BE2C (cell line): Measurements from ENCODE around the gene PPP1R12B.
"Not testable (repeated sequence)": the region's sequence is repeated elsewhere in the genome, so short reads cannot be mapped to it uniquely, and the experiment has no call there.

Experiments
- DNase-seq: peaks from one replicate; pipeline ENCODE4 v3.0.0-alpha.2; 2020
- H3K27me3 ChIP-seq: fragments of 250-450 bp; sonication (Bioruptor Pico); 2 replicates; pipeline ENCODE4 v1.5.1; 2020; ENCODE audit warnings: mild to moderate bottlenecking
- H3K36me3 ChIP-seq: fragments of 250-450 bp; sonication (Bioruptor Pico); 2 replicates; pipeline ENCODE4 v1.5.1; 2020; ENCODE audit warnings: mild to moderate bottlenecking
- H3K4me1 ChIP-seq: fragments of 250-450 bp; sonication (Bioruptor Pico); 2 replicates; pipeline ENCODE4 v1.5.1; 2020
- H3K4me3 ChIP-seq: 2 replicates; pipeline ENCODE4 v1.5.1; 2011; ENCODE audit warnings: low read depth, low read length
- H3K9me3 ChIP-seq: fragments of 250-450 bp; sonication (Bioruptor Pico); 2 replicates; pipeline ENCODE4 v1.5.1; 2020
- TF ChIP-seq, protein P1 (sequence below): IDR thresholded peaks from 2 replicates; pipeline ENCODE4 v1.5.1; 2012; ENCODE audit warnings: mild to moderate bottlenecking, low read depth, low read length

PPP1R12B gene

DNA sequence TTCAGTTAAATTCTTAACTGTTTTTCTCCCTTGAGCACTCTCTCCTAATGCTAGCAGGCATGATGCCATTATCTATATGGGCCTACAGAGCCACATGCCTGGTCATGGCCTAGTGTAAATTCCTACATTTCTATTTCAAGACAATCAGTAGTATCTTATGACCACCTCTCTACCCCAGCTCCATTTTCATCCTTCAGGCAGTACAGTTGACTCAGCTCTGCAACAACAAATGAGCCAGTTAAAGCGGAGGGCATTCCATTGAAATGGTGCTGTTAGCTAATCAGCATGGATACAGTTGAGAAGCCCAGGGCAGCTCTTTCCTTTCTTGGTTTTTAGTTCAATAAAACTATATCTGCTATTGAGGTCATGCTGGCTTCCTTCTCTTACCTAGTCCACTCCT is 150.0 kb downstream of the PPP1R12B start:
- H3K4me1 ChIP-seq, result no peaks in the 10 kb centered on the region
- TF ChIP-seq, protein P1, sequence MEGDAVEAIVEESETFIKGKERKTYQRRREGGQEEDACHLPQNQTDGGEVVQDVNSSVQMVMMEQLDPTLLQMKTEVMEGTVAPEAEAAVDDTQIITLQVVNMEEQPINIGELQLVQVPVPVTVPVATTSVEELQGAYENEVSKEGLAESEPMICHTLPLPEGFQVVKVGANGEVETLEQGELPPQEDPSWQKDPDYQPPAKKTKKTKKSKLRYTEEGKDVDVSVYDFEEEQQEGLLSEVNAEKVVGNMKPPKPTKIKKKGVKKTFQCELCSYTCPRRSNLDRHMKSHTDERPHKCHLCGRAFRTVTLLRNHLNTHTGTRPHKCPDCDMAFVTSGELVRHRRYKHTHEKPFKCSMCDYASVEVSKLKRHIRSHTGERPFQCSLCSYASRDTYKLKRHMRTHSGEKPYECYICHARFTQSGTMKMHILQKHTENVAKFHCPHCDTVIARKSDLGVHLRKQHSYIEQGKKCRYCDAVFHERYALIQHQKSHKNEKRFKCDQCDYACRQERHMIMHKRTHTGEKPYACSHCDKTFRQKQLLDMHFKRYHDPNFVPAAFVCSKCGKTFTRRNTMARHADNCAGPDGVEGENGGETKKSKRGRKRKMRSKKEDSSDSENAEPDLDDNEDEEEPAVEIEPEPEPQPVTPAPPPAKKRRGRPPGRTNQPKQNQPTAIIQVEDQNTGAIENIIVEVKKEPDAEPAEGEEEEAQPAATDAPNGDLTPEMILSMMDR, result no peak
- no peak for DNase-seq
- no peaks in the 10 kb centered on the region for H3K27me3 ChIP-seq
- H3K9me3 ChIP-seq, result no peaks in the 10 kb centered on the region
- peaks cover 9% of the 10 kb centered on the region for H3K36me3 ChIP-seq
- no peak overlapping the region for H3K4me3 ChIP-seq

DNA sequence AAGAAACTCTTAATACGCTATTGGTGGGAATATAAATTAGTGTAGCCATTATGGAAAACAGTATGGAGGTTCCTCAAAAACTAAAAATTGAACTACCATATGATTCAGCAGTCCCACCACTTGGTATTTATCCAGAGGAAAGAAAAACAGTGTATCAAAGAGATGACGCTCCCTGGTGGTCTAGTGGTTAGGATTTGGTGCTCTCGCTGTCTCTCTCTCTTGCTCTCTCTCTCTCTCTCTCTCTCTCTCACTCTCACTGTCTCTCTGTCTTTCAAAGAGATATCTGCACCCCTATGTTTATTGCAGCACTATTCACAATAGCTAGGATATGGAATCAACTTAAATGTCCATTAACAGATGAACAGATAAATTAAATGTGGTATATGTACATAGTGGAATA is 151.5 kb downstream of the PPP1R12B start:
- not testable (repeated sequence) for H3K27me3 ChIP-seq, H3K4me1 ChIP-seq, H3K4me3 ChIP-seq, DNase-seq, H3K36me3 ChIP-seq, H3K9me3 ChIP-seq

DNA sequence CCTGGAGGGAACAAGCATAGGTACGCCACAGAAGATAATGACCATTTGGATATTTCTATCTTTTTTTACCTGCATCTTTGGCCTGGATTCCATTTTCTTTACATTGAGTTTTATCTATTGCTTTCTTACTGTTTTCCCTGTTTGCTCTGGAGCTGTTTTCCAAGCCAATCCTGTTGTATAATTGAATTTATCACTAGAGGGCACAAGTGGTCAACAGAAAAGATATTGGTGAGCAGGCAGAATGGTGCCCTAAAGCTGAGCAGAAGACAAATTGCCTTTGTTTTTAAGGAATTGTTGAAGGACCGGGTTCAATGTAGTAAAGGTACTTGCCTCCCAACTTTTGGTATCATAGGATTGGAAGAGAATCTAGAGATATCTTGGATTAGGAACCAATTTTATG is 152.8 kb downstream of the PPP1R12B start:
- no peaks in the 10 kb centered on the region for H3K27me3 ChIP-seq
- DNase-seq, result peak; percentile 19
- TF ChIP-seq, protein P1, result peak; percentile 56
- H3K9me3 ChIP-seq, result no peaks in the 10 kb centered on the region
- H3K4me1 ChIP-seq, result peaks cover 4% of the 10 kb centered on the region; the same call in 1 of the 2 replicates
- no peaks in the 10 kb centered on the region; the same call in 1 of the 2 replicates for H3K36me3 ChIP-seq
- H3K4me3 ChIP-seq, result no peak overlapping the region

DNA sequence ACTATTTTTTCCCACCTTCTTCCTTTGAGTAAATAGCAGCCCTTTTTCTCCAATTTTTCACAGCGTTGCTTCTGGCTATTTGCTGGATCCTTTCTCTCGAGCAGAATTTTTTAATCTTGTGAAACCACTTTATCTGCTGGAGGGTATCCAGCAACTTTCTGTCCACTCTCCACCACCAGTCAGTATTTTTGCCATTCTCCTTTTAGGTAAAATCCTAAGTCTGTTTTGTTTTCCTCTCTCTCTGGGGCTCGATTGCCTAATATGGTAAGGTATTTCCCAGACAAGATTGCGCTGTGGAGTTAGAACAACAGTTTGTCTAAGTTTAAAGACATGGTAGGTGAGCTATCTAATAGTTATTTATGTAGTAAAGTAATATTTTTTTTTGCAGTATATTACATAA is 156.9 kb downstream of the PPP1R12B start:
- no peak for DNase-seq
- no peaks in the 10 kb centered on the region for H3K9me3 ChIP-seq
- peaks cover 8% of the 10 kb centered on the region; the same call in 1 of the 2 replicates for H3K4me1 ChIP-seq
- TF ChIP-seq, protein P1, result no peak
- H3K27me3 ChIP-seq, result no peaks in the 10 kb centered on the region
- no peak overlapping the region for H3K4me3 ChIP-seq
- no peaks in the 10 kb centered on the region for H3K36me3 ChIP-seq

DNA sequence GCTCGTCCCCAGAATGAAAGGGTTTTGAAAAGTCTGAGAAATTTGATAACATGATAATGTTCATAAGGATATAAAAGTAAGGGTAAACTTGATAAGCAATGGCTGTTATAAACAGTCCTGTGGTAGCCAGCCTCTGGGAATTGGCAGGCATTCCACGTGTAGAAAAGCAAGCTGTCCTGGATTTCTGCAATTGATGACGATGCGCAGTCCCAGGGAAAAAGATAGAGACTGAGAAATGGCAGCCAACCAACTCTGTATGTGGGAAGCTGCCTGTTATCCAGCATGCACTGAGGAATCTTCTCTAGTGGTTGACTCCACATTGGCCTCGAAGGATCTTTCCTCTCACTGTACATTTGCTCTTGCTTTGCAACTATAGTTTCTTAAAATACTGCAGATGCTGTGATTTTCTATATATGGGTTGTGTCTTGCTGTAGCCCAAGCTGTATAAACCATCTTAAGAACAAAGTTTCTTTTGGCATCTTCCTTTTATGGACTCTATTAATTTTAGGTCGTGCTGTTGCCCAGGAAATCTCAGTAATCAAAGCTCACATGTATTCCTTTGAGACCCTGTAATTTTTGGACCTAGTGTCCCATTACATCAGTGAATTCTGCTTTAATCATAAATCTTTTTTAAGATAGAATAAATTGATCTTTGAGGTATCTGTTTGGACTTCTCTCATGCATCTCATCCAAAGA is 157.5 kb downstream of the PPP1R12B start:
- H3K27me3 ChIP-seq, H3K4me3 ChIP-seq, H3K9me3 ChIP-seq, H3K36me3 ChIP-seq, H3K4me1 ChIP-seq: not testable (repeated sequence)
- DNase-seq, result peak; percentile 64

DNA sequence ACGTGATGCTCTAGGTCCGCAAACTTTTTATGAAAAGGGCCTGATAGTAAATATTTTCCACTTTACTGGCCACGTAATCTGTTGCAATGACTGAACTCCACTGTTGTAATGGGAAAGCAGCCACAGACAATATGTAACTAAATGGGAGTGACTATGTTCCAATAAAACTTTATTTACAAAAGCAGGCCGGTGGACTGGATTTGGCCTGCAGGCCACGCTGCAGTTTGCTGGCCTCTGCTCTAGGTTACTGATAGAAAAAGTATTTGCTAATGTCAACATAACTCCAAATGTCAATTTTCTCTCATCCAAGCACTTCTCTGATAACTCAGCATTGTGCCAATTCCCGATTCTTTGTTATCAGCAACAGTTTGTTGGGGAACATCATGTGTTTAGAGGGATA is 160.4 kb downstream of the PPP1R12B start:
- H3K4me3 ChIP-seq, H3K9me3 ChIP-seq, H3K4me1 ChIP-seq, H3K27me3 ChIP-seq, H3K36me3 ChIP-seq, DNase-seq: not testable (repeated sequence)

DNA sequence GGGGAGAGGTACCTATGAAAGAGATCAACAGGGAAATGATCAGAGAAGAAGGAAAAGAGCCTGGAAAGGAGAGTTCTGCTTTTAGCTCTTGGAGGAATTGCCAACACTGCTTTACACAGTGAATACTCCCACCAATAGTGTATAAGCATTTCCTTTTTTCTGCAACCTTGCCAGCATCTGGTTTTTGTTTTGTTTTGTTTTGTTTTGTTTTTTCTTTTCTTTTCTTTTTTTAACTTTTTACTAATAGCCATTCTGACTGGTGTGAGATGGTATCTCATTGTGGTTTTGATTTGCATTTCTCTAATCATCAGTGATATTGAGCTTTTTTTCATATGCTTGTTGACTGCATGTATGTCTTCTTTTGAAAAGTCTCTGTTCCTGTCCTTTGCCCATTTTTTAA is 165.4 kb downstream of the PPP1R12B start:
- not testable (repeated sequence) for H3K4me1 ChIP-seq, H3K36me3 ChIP-seq, H3K9me3 ChIP-seq, DNase-seq, H3K27me3 ChIP-seq, H3K4me3 ChIP-seq

DNA sequence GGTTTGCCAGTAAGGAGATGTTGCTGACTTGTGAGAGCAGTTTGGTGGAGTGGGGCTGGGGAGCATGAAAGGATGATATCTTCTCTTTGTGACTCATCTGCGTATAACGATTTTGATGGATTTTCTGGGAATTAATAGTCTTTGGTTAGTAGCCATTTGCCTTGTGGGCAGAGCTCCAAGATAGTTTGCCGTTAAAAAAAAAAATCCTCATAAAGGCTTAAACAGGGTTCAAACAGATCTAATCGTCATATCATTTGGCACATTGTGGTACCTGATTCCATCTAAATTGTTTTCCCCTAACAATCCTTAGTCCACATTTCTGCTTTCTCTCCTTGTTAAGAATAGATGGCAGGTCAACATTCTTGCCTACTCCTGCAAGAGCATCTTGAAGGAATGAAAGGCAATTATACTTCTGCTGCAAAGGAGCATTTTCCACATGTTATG is 168.0 kb downstream of the PPP1R12B start:
- no peaks in the 10 kb centered on the region for H3K9me3 ChIP-seq

DNA sequence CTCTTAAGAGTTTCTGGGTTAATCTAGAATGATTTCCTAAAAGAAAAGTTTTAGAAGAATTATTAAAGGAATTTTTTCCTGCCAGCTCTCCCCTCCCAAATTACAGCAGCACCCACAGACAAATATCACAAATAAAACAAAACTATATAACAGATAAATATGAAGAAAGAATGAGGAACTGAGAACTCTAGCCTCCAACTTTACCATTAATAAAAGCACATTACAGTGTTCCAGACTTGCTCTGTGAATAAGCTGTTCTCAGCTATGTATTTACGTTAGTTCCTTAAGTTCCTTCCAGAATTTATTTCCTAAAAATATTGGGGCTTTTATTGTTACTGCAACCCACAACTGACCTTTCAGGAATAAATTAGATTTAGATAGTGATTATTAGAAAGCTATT is 168.6 kb downstream of the PPP1R12B start:
- DNase-seq, H3K36me3 ChIP-seq, H3K27me3 ChIP-seq: not testable (repeated sequence)

More for the DNA sequence above, 168.0 kb downstream of the PPP1R12B start:
- TF ChIP-seq, protein P1, result no peak
- DNase-seq, result no peak
- H3K4me1 ChIP-seq, result no peaks in the 10 kb centered on the region
- no peaks in the 10 kb centered on the region for H3K27me3 ChIP-seq
- no peak overlapping the region for H3K4me3 ChIP-seq
- no peaks in the 10 kb centered on the region for H3K36me3 ChIP-seq

DNA sequence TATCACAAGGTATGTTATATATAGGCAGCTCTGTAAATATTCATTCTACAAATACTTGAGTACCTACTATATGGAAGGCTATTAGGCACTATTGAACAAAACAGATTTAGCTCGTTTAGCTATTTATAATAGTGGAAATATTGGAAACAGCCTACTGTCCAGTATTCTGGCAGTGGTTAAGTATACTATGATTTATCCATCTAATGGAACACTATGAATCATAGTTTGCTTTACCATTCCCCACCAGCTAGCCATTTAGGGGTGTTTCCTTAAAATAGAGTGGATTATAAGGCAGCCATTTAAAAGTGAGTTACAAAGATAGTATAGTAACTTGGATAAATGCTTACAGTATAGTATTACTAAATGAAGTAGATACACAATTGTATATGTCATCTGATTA is 169.7 kb downstream of the PPP1R12B start:
- H3K4me3 ChIP-seq, DNase-seq, H3K27me3 ChIP-seq, H3K4me1 ChIP-seq, H3K36me3 ChIP-seq, H3K9me3 ChIP-seq: not testable (repeated sequence)

More for the DNA sequence above, 168.6 kb downstream of the PPP1R12B start:
- H3K9me3 ChIP-seq, H3K4me3 ChIP-seq, H3K4me1 ChIP-seq: not testable (repeated sequence)

DNA sequence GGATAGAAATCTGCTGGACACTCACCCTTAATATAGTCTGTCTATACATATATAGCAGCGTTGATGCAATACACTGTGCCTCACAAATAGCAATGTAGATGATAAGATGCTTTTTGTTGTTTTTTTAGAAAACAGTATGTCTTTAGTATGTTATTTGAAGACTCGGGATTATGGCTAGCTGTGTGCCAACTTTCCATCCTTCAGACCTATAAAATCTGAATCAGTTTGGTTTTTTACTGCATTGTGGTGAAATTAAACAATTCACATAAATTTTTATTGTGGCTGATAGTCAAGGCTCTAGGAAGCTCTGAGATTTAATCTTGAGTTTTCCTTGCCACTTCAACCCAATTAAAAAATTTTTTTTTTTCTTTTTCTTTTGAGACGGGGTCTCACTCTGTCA is 170.4 kb downstream of the PPP1R12B start:
- not testable (repeated sequence) for H3K36me3 ChIP-seq, H3K9me3 ChIP-seq, H3K27me3 ChIP-seq, H3K4me1 ChIP-seq, H3K4me3 ChIP-seq, DNase-seq
